HL-60 (cell line): ENCODE measurements around the gene BTBD2.
"Not testable (repeated sequence)": the region's sequence is repeated elsewhere in the genome, so short reads cannot be mapped to it uniquely, and the experiment has no call there.

ENCODE experiments used
- DNase-seq, 2 experiments: peaks; one replicate each; pipeline ENCODE4 v3.0.0-alpha.2; 2010 to 2020; ENCODE audit warnings: low read depth in 1 of 2, low spot score in 1 of 2
- H3K27ac ChIP-seq: fragments of 250-450 bp; sonication (Bioruptor Pico); replicated peaks from 2 replicates; pipeline ENCODE4 v1.5.1; 2020; ENCODE audit warnings: mild to moderate bottlenecking, moderate library complexity
- H3K27me3 ChIP-seq: fragments of 250-450 bp; sonication (Bioruptor Pico); 2 replicates; pipeline ENCODE4 v1.5.1; 2021; ENCODE audit warnings: mild to moderate bottlenecking, moderate library complexity; ENCODE audit not compliant: insufficient read depth, poor library complexity, severe bottlenecking
- H3K4me3 ChIP-seq: replicated peaks from 2 replicates; pipeline ENCODE4 v1.5.1; 2011; ENCODE audit warnings: mild to moderate bottlenecking, control low read depth, low read length; ENCODE audit not compliant: insufficient read depth
- GABPA ChIP-seq: IDR thresholded peaks from 2 replicates; pipeline ENCODE4 v1.6.1; 2012; ENCODE audit warnings: low read depth
- POLR2AphosphoS5 ChIP-seq: IDR thresholded peaks from 2 replicates; pipeline ENCODE4 v1.6.1; 2012; ENCODE audit warnings: low read depth
- REST ChIP-seq: IDR thresholded peaks from 2 replicates; pipeline ENCODE4 v1.6.1; 2012; ENCODE audit warnings: low read depth; ENCODE audit not compliant: insufficient replicate concordance
- SPI1 ChIP-seq: IDR thresholded peaks from 2 replicates; pipeline ENCODE4 v1.6.1; 2012; ENCODE audit warnings: low read depth, mild to moderate bottlenecking, borderline replicate concordance
- TF ChIP-seq, protein P1 (sequence below): IDR thresholded peaks from one replicate; pipeline ENCODE4 v1.5.1; 2011; ENCODE audit warnings: low read length, control low read depth, inconsistent platforms; ENCODE audit not compliant: insufficient read depth

Gene BTBD2

DNA sequence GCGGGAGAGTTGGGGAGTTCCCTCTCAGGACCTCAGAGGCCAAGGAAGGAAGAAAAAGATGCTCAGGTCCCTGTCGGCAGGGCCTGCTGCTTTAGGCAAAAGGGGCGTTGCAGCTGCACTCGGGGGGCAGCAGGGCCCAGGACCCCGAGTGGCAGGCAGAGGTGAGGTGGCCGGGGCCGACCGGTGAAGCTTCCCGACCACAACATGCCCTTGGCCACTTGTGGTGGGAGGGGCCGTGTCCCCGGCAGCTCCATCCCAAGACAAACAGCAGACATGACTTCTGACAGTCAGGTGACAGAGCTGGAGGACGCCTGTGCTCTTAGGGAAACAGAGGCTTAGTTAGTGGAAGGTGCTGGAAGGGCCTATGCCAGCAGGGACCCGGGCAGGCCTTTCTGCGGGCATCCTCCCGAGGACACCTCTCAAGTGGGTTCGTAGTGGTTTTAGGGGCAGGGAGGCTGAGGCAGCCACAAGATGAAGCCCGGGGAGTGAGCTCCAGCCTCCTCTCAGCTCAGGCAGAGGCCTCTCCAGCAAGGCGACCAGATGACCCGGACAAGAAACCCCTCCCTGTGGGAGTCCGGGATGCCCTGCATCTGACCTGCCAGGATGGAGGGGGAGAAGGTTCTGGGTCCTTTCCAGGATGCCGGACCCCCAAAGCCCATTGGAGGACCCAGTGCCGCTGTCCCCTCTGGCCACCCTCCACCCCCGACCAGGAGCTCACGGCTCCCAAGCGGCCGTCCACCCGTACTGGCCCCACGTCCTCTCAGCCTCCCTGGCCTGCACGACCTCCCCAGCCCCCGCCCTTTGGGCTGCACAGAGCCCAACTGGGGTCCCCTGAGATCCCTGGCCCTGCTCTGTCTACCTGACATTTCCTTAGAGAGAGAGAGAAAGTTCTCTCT is 24.2 kb downstream of the BTBD2 start:
- Histone ChIP-seq H3K27ac (no peak overlapping the region), H3K27me3 (no peaks in the 10 kb centered on the region), H3K4me3 (no peak overlapping the region)
- TF ChIP-seq GABPA (no peak), SPI1 (no peak)
- no peak for DNase-seq

- no peaks in the 10 kb centered on the region for H3K27me3 ChIP-seq
- H3K27ac ChIP-seq, result no peak overlapping the region
- DNase-seq, result no peak
- TF ChIP-seq SPI1 (no peak), POLR2AphosphoS5 (no peak), REST (no peak)
- H3K4me3 ChIP-seq, result no peak overlapping the region
Measured at GRCh38 chr19:1990230-1991017, 25.1 kb downstream of the BTBD2 start.

DNA sequence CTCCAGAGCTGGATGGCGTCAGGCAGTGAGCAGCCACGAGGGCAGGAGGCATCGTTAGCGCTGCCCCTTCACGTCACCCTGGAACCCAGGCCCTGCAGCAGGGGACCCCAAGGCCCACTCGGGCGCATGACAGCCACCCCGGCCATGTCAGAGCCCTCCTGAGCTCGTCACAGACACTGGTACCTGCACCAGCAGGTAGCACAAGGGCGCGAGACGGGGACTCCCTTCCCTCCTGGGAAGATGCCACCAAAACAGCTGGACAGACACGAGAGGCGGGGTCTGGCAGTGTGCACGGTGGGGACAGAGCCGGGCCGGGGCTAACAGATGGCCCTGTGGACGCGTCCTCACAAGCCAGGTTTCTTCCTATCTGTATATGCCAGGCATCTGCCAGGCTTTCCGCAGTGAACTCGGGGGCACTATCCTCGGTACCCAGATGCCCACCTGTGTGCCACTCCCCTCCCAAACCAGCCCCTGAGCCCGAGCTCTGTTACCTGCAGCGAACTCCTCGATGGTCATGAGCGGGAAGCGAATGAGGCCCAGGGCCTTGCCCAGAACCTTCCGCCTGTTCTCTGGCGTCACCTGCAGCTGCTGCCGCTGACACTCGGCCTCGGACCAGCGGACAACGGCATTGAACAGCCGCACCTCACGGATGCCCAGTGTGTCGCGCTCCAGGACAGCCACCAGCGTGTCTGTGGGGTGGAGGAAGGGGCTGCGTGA is 25.8 kb downstream of the BTBD2 start:
- no peak for DNase-seq
- Histone ChIP-seq H3K27ac (no peak overlapping the region), H3K4me3 (no peak overlapping the region), H3K27me3 (no peaks in the 10 kb centered on the region)
- no peak for TF ChIP-seq GABPA
- TF ChIP-seq REST, result no peak
- no peak for TF ChIP-seq SPI1
- TF ChIP-seq, protein P1, sequence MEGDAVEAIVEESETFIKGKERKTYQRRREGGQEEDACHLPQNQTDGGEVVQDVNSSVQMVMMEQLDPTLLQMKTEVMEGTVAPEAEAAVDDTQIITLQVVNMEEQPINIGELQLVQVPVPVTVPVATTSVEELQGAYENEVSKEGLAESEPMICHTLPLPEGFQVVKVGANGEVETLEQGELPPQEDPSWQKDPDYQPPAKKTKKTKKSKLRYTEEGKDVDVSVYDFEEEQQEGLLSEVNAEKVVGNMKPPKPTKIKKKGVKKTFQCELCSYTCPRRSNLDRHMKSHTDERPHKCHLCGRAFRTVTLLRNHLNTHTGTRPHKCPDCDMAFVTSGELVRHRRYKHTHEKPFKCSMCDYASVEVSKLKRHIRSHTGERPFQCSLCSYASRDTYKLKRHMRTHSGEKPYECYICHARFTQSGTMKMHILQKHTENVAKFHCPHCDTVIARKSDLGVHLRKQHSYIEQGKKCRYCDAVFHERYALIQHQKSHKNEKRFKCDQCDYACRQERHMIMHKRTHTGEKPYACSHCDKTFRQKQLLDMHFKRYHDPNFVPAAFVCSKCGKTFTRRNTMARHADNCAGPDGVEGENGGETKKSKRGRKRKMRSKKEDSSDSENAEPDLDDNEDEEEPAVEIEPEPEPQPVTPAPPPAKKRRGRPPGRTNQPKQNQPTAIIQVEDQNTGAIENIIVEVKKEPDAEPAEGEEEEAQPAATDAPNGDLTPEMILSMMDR, result no peak
- TF ChIP-seq POLR2AphosphoS5, result no peak

- H3K4me3 ChIP-seq, H3K27ac ChIP-seq, H3K27me3 ChIP-seq, DNase-seq: not testable (repeated sequence)
Measured at GRCh38 chr19:1988464-1988863, 27.1 kb downstream of the BTBD2 start.
